ENCODE measurements around the gene PBX1.

DNA sequence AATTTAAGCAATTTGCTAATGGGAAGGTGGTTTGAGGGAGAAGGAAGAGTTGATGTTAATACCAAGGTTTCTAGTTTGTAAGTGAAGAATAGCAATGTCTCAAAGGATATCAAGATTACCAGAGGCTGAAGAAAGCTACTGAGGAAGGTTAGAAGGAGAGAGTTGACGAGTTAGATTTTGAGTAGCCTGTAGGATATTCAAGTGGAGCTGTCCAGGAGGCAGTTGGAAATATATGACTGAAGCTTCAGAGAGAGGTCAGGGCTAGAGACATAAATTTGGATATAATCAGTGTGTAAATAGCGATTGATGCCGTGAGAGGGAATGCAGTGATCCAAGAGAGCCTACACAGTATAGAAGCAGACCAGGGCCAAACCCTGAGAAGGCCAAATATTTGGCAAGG is 48.4 kb downstream of the PBX1 start:
- TF ChIP-seq, protein P1, sequence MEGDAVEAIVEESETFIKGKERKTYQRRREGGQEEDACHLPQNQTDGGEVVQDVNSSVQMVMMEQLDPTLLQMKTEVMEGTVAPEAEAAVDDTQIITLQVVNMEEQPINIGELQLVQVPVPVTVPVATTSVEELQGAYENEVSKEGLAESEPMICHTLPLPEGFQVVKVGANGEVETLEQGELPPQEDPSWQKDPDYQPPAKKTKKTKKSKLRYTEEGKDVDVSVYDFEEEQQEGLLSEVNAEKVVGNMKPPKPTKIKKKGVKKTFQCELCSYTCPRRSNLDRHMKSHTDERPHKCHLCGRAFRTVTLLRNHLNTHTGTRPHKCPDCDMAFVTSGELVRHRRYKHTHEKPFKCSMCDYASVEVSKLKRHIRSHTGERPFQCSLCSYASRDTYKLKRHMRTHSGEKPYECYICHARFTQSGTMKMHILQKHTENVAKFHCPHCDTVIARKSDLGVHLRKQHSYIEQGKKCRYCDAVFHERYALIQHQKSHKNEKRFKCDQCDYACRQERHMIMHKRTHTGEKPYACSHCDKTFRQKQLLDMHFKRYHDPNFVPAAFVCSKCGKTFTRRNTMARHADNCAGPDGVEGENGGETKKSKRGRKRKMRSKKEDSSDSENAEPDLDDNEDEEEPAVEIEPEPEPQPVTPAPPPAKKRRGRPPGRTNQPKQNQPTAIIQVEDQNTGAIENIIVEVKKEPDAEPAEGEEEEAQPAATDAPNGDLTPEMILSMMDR (optimal IDR thresholded peaks at IDR 0.05 in 1 of 3, IDR thresholded peaks at IDR 0.05 in 1 of 3, conservative IDR thresholded peaks at IDR 0.05 in 1 of 3; ENCODE audit: extremely low read depth in 1 of 3, insufficient read depth in 2 of 3, low read length in 3 of 3) = no peak
- no peak for TF ChIP-seq EZH2 (IDR thresholded peaks at IDR 0.05; ENCODE audit: low read length)
